ENCODE data around the gene USPL1. TPM values are rescaled to one million over a fixed set of nuclear protein-coding genes. Genes with fewer than 3 reads are reported as not detected.

Gene USPL1
- total and polyA plus RNA-seq, 4 donors, result 4.1 to 13.0 (median 8.2) TPM

DNA sequence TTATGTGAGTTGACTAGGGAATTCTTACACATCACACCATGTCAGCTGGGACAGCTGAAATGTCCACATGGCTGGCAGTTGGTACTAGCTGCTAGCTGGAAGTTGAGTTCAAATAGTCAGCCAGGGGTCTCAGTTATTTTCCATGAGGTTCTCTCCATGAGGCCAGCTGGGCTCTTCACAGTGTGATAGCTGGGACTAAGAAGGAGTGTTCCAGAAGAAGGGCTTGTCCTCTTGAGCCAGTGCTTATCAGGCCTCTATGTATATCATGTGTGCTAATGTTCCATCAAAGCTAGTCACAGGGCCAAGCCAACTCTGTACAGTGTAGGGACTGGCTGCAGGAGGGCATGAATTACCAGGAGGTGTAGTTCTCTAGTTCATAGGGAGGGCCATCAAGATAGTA, 11.8 kb downstream of the USPL1 start:
- no peak for DNase-seq (ENCODE audit: low spot score)
- no peaks in the 10 kb centered on the region for H3K9me3 ChIP-seq (ENCODE audit: control insufficient read depth in 4 of 4, low read length in 3 of 4)
- H3K27me3 ChIP-seq (ENCODE audit: control insufficient read depth in 4 of 4, insufficient read depth in 4 of 4, low read length in 3 of 4), result no peaks in the 10 kb centered on the region
- H3K4me1 ChIP-seq (ENCODE audit: control insufficient read depth in 4 of 4, insufficient read depth in 4 of 4, low read length in 3 of 4), result peaks cover 0 to under 1% (median 0%) of the 10 kb centered on the region in 4 donors
- TF ChIP-seq YY1 (IDR thresholded peaks at IDR 0.05) (no peak), HNF4G (IDR thresholded peaks at IDR 0.05) (no peak), RXRA (IDR thresholded peaks at IDR 0.05) (no peak), EGR1 (IDR thresholded peaks at IDR 0.05; ENCODE audit: low read depth in 2 of 2) (no peak), SP1 (IDR thresholded peaks at IDR 0.05) (no peak), RAD21 (IDR thresholded peaks at IDR 0.05) (no peak), HNF4A (conservative IDR thresholded peaks at IDR 0.05) (no peak), GABPA (IDR thresholded peaks at IDR 0.05 in 1 of 2, conservative IDR thresholded peaks at IDR 0.05 in 1 of 2) (no peak), TAF1 (conservative IDR thresholded peaks at IDR 0.05) (no peak), JUND (IDR thresholded peaks at IDR 0.05) (no peak), FOXA1 (IDR thresholded peaks at IDR 0.05) (no peak)
- TF ChIP-seq, protein P1, sequence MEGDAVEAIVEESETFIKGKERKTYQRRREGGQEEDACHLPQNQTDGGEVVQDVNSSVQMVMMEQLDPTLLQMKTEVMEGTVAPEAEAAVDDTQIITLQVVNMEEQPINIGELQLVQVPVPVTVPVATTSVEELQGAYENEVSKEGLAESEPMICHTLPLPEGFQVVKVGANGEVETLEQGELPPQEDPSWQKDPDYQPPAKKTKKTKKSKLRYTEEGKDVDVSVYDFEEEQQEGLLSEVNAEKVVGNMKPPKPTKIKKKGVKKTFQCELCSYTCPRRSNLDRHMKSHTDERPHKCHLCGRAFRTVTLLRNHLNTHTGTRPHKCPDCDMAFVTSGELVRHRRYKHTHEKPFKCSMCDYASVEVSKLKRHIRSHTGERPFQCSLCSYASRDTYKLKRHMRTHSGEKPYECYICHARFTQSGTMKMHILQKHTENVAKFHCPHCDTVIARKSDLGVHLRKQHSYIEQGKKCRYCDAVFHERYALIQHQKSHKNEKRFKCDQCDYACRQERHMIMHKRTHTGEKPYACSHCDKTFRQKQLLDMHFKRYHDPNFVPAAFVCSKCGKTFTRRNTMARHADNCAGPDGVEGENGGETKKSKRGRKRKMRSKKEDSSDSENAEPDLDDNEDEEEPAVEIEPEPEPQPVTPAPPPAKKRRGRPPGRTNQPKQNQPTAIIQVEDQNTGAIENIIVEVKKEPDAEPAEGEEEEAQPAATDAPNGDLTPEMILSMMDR (IDR thresholded peaks at IDR 0.05; ENCODE audit: low read depth, low read length, missing input control), result no peak
- TF ChIP-seq, protein P2, sequence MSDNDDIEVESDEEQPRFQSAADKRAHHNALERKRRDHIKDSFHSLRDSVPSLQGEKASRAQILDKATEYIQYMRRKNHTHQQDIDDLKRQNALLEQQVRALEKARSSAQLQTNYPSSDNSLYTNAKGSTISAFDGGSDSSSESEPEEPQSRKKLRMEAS (IDR thresholded peaks at IDR 0.05), result no peak
- TF ChIP-seq, protein P3, sequence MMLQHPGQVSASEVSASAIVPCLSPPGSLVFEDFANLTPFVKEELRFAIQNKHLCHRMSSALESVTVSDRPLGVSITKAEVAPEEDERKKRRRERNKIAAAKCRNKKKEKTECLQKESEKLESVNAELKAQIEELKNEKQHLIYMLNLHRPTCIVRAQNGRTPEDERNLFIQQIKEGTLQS (IDR thresholded peaks at IDR 0.05), result no peak
- H3K9ac ChIP-seq (ENCODE audit: low read depth in 1 of 2, low read length in 2 of 2), result no peak overlapping the region
- H3K36me3 ChIP-seq (ENCODE audit: control insufficient read depth in 4 of 4, insufficient read depth in 3 of 4, low read depth in 1 of 4, low read length in 3 of 4), result peaks cover 4 to 27% (median 14%) of the 10 kb centered on the region in 4 donors
- no peak overlapping the region for H3K4me3 ChIP-seq (ENCODE audit: low read depth in 1 of 3, low read length in 3 of 3)
- H3K27ac ChIP-seq (ENCODE audit: low read depth in 1 of 2, low read length in 2 of 2), result no peak overlapping the region

DNA sequence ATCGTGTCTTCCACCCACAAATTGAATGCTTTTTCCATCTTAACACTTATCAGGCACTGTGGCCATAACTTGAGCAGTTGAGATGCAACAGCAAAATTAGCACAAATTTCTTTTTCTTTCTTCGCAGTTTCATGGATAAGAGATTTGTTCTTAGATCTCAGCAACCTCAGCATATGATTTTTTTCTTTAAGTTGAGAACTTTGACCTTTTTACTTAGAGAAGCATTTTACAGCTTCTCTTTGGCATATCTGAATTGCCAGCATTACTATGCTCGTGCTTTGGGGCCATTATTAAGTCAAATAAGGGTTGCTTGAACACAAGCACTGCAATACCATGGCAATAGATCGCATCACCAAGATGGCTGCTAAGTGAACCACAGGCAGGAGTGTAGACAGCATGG, 16.1 kb downstream of the USPL1 start:
- Histone ChIP-seq H3K27ac (ENCODE audit: low read depth in 1 of 2, low read length in 2 of 2) (no peak overlapping the region), H3K4me1 (ENCODE audit: control insufficient read depth in 4 of 4, insufficient read depth in 4 of 4, low read length in 3 of 4) (peaks cover 2 to 21% (median 9%) of the 10 kb centered on the region in 4 donors), H3K9ac (ENCODE audit: low read depth in 1 of 2, low read length in 2 of 2) (no peak overlapping the region), H3K4me3 (ENCODE audit: low read depth in 1 of 3, low read length in 3 of 3) (no peak overlapping the region), H3K36me3 (ENCODE audit: control insufficient read depth in 4 of 4, insufficient read depth in 3 of 4, low read depth in 1 of 4, low read length in 3 of 4) (peaks cover 6 to 22% (median 15%) of the 10 kb centered on the region in 4 donors), H3K27me3 (ENCODE audit: control insufficient read depth in 4 of 4, insufficient read depth in 4 of 4, low read length in 3 of 4) (no peaks in the 10 kb centered on the region), H3K9me3 (ENCODE audit: control insufficient read depth in 4 of 4, low read length in 3 of 4) (no peaks in the 10 kb centered on the region)
- 96% methylated on average over 4 of the region's 4 CpGs for WGBS
- DNase-seq (ENCODE audit: low spot score), result no peak
- TF ChIP-seq, protein P4, sequence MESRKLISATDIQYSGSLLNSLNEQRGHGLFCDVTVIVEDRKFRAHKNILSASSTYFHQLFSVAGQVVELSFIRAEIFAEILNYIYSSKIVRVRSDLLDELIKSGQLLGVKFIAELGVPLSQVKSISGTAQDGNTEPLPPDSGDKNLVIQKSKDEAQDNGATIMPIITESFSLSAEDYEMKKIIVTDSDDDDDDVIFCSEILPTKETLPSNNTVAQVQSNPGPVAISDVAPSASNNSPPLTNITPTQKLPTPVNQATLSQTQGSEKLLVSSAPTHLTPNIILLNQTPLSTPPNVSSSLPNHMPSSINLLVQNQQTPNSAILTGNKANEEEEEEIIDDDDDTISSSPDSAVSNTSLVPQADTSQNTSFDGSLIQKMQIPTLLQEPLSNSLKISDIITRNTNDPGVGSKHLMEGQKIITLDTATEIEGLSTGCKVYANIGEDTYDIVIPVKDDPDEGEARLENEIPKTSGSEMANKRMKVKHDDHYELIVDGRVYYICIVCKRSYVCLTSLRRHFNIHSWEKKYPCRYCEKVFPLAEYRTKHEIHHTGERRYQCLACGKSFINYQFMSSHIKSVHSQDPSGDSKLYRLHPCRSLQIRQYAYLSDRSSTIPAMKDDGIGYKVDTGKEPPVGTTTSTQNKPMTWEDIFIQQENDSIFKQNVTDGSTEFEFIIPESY (IDR thresholded peaks at IDR 0.05), result no peak
- TF ChIP-seq FOXA1 (IDR thresholded peaks at IDR 0.05) (no peak), TAF1 (conservative IDR thresholded peaks at IDR 0.05) (no peak), EGR1 (IDR thresholded peaks at IDR 0.05; ENCODE audit: low read depth in 2 of 2) (no peak), HNF4G (IDR thresholded peaks at IDR 0.05) (no peak)

DNA sequence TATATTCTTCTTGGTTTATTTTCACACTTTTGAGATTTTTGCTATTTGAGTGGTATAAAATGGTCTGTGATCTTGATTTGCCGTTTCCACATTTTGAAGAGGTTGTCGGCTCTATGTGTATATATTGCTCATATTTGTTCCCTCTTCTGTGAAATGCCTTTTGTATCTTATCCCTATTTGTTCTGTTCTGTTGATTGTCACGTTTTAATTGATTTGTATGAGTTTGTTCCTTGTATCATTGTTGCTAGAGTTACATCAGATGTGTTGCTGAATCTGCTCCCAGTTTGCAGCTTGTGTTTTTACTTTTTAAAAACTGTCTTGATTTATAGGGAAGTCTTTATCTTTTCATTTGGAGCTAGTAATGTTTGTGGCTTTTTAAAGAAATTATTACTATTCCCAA, 17.1 kb downstream of the USPL1 start:
- Histone ChIP-seq H3K9me3 (ENCODE audit: control insufficient read depth in 4 of 4, low read length in 3 of 4) (no peaks in the 10 kb centered on the region), H3K27me3 (ENCODE audit: control insufficient read depth in 4 of 4, insufficient read depth in 4 of 4, low read length in 3 of 4) (no peaks in the 10 kb centered on the region), H3K36me3 (ENCODE audit: control insufficient read depth in 4 of 4, insufficient read depth in 3 of 4, low read depth in 1 of 4, low read length in 3 of 4) (peaks cover 6 to 21% (median 18%) of the 10 kb centered on the region in 4 donors), H3K4me1 (ENCODE audit: control insufficient read depth in 4 of 4, insufficient read depth in 4 of 4, low read length in 3 of 4) (peaks cover 2 to 21% (median 9%) of the 10 kb centered on the region in 4 donors), H3K9ac (ENCODE audit: low read depth in 1 of 2, low read length in 2 of 2) (no peak overlapping the region), H3K4me3 (ENCODE audit: low read depth in 1 of 3, low read length in 3 of 3) (no peak overlapping the region), H3K27ac (ENCODE audit: low read depth in 1 of 2, low read length in 2 of 2) (no peak overlapping the region)
- 53% methylated on average over 3 of the region's 3 CpGs for WGBS
- no peak for DNase-seq (ENCODE audit: low spot score)
- TF ChIP-seq FOXA2 (IDR thresholded peaks at IDR 0.05), result no peak
- no peak for TF ChIP-seq JUND (IDR thresholded peaks at IDR 0.05)
- no peak for TF ChIP-seq SP1 (IDR thresholded peaks at IDR 0.05)
- TF ChIP-seq, protein P5, sequence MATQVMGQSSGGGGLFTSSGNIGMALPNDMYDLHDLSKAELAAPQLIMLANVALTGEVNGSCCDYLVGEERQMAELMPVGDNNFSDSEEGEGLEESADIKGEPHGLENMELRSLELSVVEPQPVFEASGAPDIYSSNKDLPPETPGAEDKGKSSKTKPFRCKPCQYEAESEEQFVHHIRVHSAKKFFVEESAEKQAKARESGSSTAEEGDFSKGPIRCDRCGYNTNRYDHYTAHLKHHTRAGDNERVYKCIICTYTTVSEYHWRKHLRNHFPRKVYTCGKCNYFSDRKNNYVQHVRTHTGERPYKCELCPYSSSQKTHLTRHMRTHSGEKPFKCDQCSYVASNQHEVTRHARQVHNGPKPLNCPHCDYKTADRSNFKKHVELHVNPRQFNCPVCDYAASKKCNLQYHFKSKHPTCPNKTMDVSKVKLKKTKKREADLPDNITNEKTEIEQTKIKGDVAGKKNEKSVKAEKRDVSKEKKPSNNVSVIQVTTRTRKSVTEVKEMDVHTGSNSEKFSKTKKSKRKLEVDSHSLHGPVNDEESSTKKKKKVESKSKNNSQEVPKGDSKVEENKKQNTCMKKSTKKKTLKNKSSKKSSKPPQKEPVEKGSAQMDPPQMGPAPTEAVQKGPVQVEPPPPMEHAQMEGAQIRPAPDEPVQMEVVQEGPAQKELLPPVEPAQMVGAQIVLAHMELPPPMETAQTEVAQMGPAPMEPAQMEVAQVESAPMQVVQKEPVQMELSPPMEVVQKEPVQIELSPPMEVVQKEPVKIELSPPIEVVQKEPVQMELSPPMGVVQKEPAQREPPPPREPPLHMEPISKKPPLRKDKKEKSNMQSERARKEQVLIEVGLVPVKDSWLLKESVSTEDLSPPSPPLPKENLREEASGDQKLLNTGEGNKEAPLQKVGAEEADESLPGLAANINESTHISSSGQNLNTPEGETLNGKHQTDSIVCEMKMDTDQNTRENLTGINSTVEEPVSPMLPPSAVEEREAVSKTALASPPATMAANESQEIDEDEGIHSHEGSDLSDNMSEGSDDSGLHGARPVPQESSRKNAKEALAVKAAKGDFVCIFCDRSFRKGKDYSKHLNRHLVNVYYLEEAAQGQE (IDR thresholded peaks at IDR 0.05), result no peak
- no peak for TF ChIP-seq RXRA (IDR thresholded peaks at IDR 0.05)
- TF ChIP-seq NR2F2 (IDR thresholded peaks at IDR 0.05), result no peak
- TF ChIP-seq GABPA (IDR thresholded peaks at IDR 0.05 in 1 of 2, conservative IDR thresholded peaks at IDR 0.05 in 1 of 2), result no peak
- TF ChIP-seq EGR1 (IDR thresholded peaks at IDR 0.05; ENCODE audit: low read depth in 2 of 2), result no peak
- TF ChIP-seq YY1 (IDR thresholded peaks at IDR 0.05), result no peak
- TF ChIP-seq RAD21 (IDR thresholded peaks at IDR 0.05), result no peak
- TF ChIP-seq TAF1 (conservative IDR thresholded peaks at IDR 0.05), result no peak
- TF ChIP-seq, protein P2 (IDR thresholded peaks at IDR 0.05), result no peak
- no peak for TF ChIP-seq FOXA1 (IDR thresholded peaks at IDR 0.05)
- TF ChIP-seq HNF4A (conservative IDR thresholded peaks at IDR 0.05), result no peak
- TF ChIP-seq, protein P3 (IDR thresholded peaks at IDR 0.05), result no peak

All from liver (tissue), 9 donors.